Mesendoderm (in vitro differentiated cells): ENCODE results near the gene CKM.
A peak's percentile ranks its signal among the peaks of the same experiment; 100 is the strongest.

Source experiments
- DNase-seq: peaks from one replicate; pipeline ENCODE4 v3.0.0; 2013
- H2AK5ac ChIP-seq: 2 replicates; pipeline ENCODE4 v1.6.1; 2013; ENCODE audit warnings: low read length, inconsistent platforms
- H2BK120ac ChIP-seq: 2 replicates; pipeline ENCODE4 v1.6.1; 2013; ENCODE audit warnings: low read depth, mild to moderate bottlenecking, low read length, moderate library complexity, mixed read lengths
- H2BK15ac ChIP-seq: replicated peaks from 2 replicates; pipeline ENCODE4 v1.6.1; 2013; ENCODE audit warnings: low read depth, mild to moderate bottlenecking, moderate library complexity
- H2BK5ac ChIP-seq: 2 replicates; pipeline ENCODE4 v1.6.1; 2013; ENCODE audit warnings: low read length, inconsistent platforms
- H3K18ac ChIP-seq: 2 replicates; pipeline ENCODE4 v1.6.1; 2013; ENCODE audit warnings: mild to moderate bottlenecking, low read length, mixed read lengths
- H3K23ac ChIP-seq: one replicate; pipeline ENCODE4 v1.6.1; 2013; ENCODE audit warnings: low read length
- H3K27ac ChIP-seq: 2 replicates; pipeline ENCODE4 v1.5.1; 2013; ENCODE audit warnings: low read depth, mild to moderate bottlenecking, inconsistent platforms, low read length, moderate library complexity
- H3K27me3 ChIP-seq: 2 replicates; pipeline ENCODE4 v1.6.1; 2013; ENCODE audit warnings: low read length, control low read depth, mild to moderate bottlenecking, inconsistent platforms; ENCODE audit not compliant: insufficient read depth, poor library complexity
- H3K36me3 ChIP-seq: 2 replicates; pipeline ENCODE4 v1.6.1; 2013; ENCODE audit warnings: low read length, inconsistent platforms; ENCODE audit not compliant: control insufficient read depth, insufficient read depth
- H3K4ac ChIP-seq: one replicate; pipeline ENCODE4 v1.6.1; 2013; ENCODE audit warnings: low read depth, mild to moderate bottlenecking, low read length, moderate library complexity
- H3K4me1 ChIP-seq: 2 replicates; pipeline ENCODE4 v1.6.1; 2013; ENCODE audit warnings: low read depth, low read length, inconsistent platforms; ENCODE audit not compliant: control insufficient read depth
- H3K4me2 ChIP-seq: 2 replicates; pipeline ENCODE4 v1.6.1; 2013; ENCODE audit warnings: low read length
- H3K4me3 ChIP-seq: 2 replicates; pipeline ENCODE4 v1.5.1; 2013; ENCODE audit warnings: mild to moderate bottlenecking, low read length
- H3K56ac ChIP-seq: one replicate; pipeline ENCODE4 v1.6.1; 2013; ENCODE audit warnings: low read length
- H3K79me1 ChIP-seq: 2 replicates; pipeline ENCODE4 v1.6.1; 2013; ENCODE audit warnings: low read length, inconsistent platforms
- H3K79me2 ChIP-seq: 2 replicates; pipeline ENCODE4 v1.6.1; 2013; ENCODE audit warnings: mild to moderate bottlenecking, low read length; ENCODE audit not compliant: control insufficient read depth, insufficient read depth
- H3K9ac ChIP-seq: 2 replicates; pipeline ENCODE4 v1.6.1; 2013; ENCODE audit warnings: low read length, inconsistent platforms
- H4K5ac ChIP-seq: one replicate; pipeline ENCODE4 v1.6.1; 2013; ENCODE audit warnings: low read length
- H4K8ac ChIP-seq: one replicate; pipeline ENCODE4 v1.6.1; 2013; ENCODE audit warnings: low read depth, mild to moderate bottlenecking, control low read depth, low read length, moderate library complexity
- WGBS: extraction: QIAGEN DNeasy Blood & Tissue Kit; methylation state at CpG from one replicate; pipeline ENCODE4 v1.1.7; 2013; ENCODE audit warnings: low lambda C conversion rate, missing lambda C conversion rate; ENCODE audit not compliant: insufficient coverage; ENCODE audit errors: extremely low coverage; 5-methylcytosine and 5-hydroxymethylcytosine counted together

Gene CKM

DNA sequence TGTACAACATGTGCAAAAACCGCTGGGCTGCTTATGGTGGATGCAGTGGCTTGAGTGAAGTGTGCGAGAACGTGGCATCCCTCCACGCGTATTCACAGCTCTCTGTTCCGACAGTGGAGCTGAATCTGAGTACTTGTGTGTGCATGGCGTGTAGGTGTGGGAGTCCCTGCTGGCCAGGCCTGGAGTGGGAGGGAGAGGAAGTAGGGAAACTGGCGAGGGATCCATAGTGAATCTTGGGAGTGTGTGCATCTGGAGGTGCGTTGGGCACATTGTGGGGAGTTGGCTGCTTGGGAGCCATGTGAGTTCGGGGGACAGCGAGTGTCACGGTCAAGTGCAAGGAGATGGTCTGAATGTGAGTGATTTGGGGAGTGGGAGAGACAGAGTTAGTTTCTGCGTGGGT lies 20.2 kb upstream of the CKM start:
- Histone ChIP-seq H3K27ac (no peak overlapping the region), H3K23ac (peak overlapping the region; percentile 80), H2BK15ac (no peak overlapping the region), H3K4me1 (no peaks in the 10 kb centered on the region), H2AK5ac (no peak overlapping the region), H2BK120ac (no peak overlapping the region), H3K4me3 (no peak overlapping the region), H4K5ac (no peak overlapping the region), H4K8ac (no peak overlapping the region), H3K79me1 (no peaks in the 10 kb centered on the region), H3K4ac (no peak overlapping the region), H3K27me3 (no peaks in the 10 kb centered on the region), H3K4me2 (no peak overlapping the region), H3K79me2 (no peaks in the 10 kb centered on the region), H3K56ac (no peak overlapping the region), H2BK5ac (no peak overlapping the region), H3K18ac (no peak overlapping the region), H3K36me3 (no peaks in the 10 kb centered on the region), H3K9ac (no peak overlapping the region)
- no CpG with 5 or more reads among the region's 13 CpGs for WGBS
- DNase-seq: no peak

- Histone ChIP-seq H2BK120ac (no peak overlapping the region), H2BK15ac (no peak overlapping the region), H3K79me1 (no peaks in the 10 kb centered on the region), H3K36me3 (no peaks in the 10 kb centered on the region), H3K4me1 (no peaks in the 10 kb centered on the region), H3K79me2 (no peaks in the 10 kb centered on the region), H3K56ac (peak overlapping the region; percentile 56), H3K4ac (no peak overlapping the region), H3K27ac (no peak overlapping the region), H3K23ac (no peak overlapping the region), H3K9ac (peak overlapping the region; percentile 54), H3K4me2 (peak overlapping the region; percentile 36), H4K8ac (no peak overlapping the region), H3K27me3 (no peaks in the 10 kb centered on the region), H3K4me3 (peak overlapping the region; percentile 23), H2AK5ac (no peak overlapping the region), H2BK5ac (no peak overlapping the region), H3K18ac (no peak overlapping the region), H4K5ac (no peak overlapping the region)
- no CpG with 5 or more reads among the region's 25 CpGs for WGBS
- peak; percentile 24 for DNase-seq
These were observed 18.3 kb upstream of the CKM start for GRCh38 chr19:45340899-45341453.

- no peak within 1 kb of the TSS for H3K18ac ChIP-seq
- H3K4me2 ChIP-seq: peak within 1 kb of the TSS; percentile 36
- no peak within 1 kb of the TSS for H4K5ac ChIP-seq
- H3K9ac ChIP-seq: peak within 1 kb of the TSS; percentile 54
- no peak within 1 kb of the TSS for H2BK15ac ChIP-seq
- H3K79me1 ChIP-seq: no peaks in the 10 kb centered on the region
- no peak within 1 kb of the TSS for H2AK5ac ChIP-seq
- H3K36me3 ChIP-seq: no peaks in the 10 kb centered on the region
- no peak within 1 kb of the TSS for H2BK120ac ChIP-seq
- no peak within 1 kb of the TSS for H3K4ac ChIP-seq
- peak within 1 kb of the TSS; percentile 23 for H3K4me3 ChIP-seq
- H3K56ac ChIP-seq: peak within 1 kb of the TSS; percentile 56
- no peak within 1 kb of the TSS for H4K8ac ChIP-seq
- no peaks in the 10 kb centered on the region for H3K79me2 ChIP-seq
- no peak within 1 kb of the TSS for H2BK5ac ChIP-seq
- no CpG with 5 or more reads among the region's 50 CpGs for WGBS
- H3K23ac ChIP-seq: no peak within 1 kb of the TSS
- peak; percentile 43 for DNase-seq
- H3K4me1 ChIP-seq: no peaks in the 10 kb centered on the region
- H3K27me3 ChIP-seq: no peaks in the 10 kb centered on the region
- H3K27ac ChIP-seq: no peak within 1 kb of the TSS
These were observed 17.7 kb upstream of the CKM start, which contains the start of gene KLC3 for GRCh38 chr19:45340232-45340898. Gene KLC3 (plus strand): TSS chr19:45340750. CDS start chr19:45345542, 4,792 bp downstream.

DNA sequence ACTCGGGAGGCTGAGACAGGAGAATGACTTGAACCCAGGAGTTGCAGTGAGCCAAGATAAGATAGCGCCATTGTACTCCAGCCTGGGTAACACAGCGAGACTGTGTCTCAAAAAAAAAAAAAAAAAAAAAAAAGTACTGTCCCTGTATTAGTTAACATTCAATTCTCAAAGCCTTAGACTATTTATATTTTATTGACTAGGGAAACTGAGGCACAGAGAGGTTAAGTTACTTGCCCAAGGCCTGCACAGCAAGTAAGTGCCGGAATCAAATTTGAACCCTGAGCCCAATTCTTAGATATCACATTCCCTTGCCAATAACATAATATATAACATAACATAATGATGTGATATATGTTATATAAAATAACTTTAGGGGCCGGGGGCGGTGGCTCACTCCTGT lies 17.0 kb upstream of the CKM start:
- Histone ChIP-seq H2BK5ac (no peak overlapping the region), H2BK120ac (no peak overlapping the region), H2BK15ac (no peak overlapping the region), H3K4me2 (no peak overlapping the region), H3K18ac (no peak overlapping the region), H3K4me1 (no peaks in the 10 kb centered on the region), H3K9ac (no peak overlapping the region), H3K4me3 (no peak overlapping the region), H3K79me2 (no peaks in the 10 kb centered on the region), H3K27me3 (no peaks in the 10 kb centered on the region), H3K56ac (no peak overlapping the region), H4K8ac (no peak overlapping the region), H3K27ac (no peak overlapping the region), H3K4ac (no peak overlapping the region), H3K79me1 (no peaks in the 10 kb centered on the region), H2AK5ac (no peak overlapping the region), H3K36me3 (no peaks in the 10 kb centered on the region), H4K5ac (no peak overlapping the region), H3K23ac (no peak overlapping the region)
- no CpG with 5 or more reads among the region's 6 CpGs for WGBS
- DNase-seq: no peak

DNA sequence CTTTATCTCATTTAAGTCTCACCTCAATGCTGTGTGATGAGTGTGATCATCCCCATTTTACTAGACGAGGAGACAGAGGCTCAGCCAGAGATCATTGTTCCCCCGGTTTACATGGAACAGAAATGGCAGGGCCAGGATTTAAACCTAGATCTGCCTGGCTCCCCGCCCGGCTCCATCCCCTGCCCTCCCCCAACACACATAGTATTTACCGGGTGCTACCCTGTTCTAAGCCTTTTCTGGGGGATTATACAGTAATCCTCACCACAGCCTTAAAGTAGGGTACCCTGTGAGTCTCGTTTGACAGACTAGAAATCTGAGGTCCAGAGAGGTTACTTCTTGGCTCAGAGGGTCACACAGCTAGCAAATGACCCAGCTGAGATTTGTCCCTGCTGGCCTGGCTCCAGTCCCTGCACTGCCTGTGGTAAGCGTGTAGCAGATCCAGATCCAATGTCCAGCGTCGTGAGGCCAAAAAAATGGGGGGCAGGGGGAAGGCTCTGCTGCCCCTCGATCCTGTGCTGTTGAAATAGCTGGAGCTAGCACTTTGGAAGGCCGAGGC lies 14.1 kb upstream of the CKM start:
- no peaks in the 10 kb centered on the region for H3K4me1 ChIP-seq
- no peak overlapping the region for H2BK15ac ChIP-seq
- no peak overlapping the region for H3K4me2 ChIP-seq
- no peak overlapping the region for H3K4me3 ChIP-seq
- H3K4ac ChIP-seq: no peak overlapping the region
- DNase-seq: no peak
- H3K18ac ChIP-seq: no peak overlapping the region
- H3K9ac ChIP-seq: no peak overlapping the region
- no peak overlapping the region for H4K8ac ChIP-seq
- H4K5ac ChIP-seq: no peak overlapping the region
- no peaks in the 10 kb centered on the region for H3K79me2 ChIP-seq
- H2AK5ac ChIP-seq: no peak overlapping the region
- no peaks in the 10 kb centered on the region for H3K27me3 ChIP-seq
- no peaks in the 10 kb centered on the region for H3K79me1 ChIP-seq
- no peak overlapping the region for H3K56ac ChIP-seq
- WGBS: no CpG with 5 or more reads among the region's 11 CpGs
- no peak overlapping the region for H2BK5ac ChIP-seq
- no peak overlapping the region for H2BK120ac ChIP-seq
- no peaks in the 10 kb centered on the region for H3K36me3 ChIP-seq
- H3K27ac ChIP-seq: no peak overlapping the region
- no peak overlapping the region for H3K23ac ChIP-seq
